GM18505 (cell line): Measurements from ENCODE around the gene CNOT8.
"Not testable (repeated sequence)": the region's sequence is repeated elsewhere in the genome, so short reads cannot be mapped to it uniquely, and the experiment has no call there.

ENCODE experiments used
- ATAC-seq: cut with Tn5 transposase; IDR thresholded peaks from one replicate; pipeline ENCODE4 v1.9.1; 2021; ENCODE audit not compliant: unreplicated experiment
- POLR2A ChIP-seq: IDR thresholded peaks from 4 replicates; pipeline ENCODE4 v1.6.1; 2011; ENCODE audit warnings: borderline replicate concordance; ENCODE audit not compliant: insufficient read depth, insufficient read length; ENCODE audit errors: extremely low read depth

CNOT8 gene

DNA sequence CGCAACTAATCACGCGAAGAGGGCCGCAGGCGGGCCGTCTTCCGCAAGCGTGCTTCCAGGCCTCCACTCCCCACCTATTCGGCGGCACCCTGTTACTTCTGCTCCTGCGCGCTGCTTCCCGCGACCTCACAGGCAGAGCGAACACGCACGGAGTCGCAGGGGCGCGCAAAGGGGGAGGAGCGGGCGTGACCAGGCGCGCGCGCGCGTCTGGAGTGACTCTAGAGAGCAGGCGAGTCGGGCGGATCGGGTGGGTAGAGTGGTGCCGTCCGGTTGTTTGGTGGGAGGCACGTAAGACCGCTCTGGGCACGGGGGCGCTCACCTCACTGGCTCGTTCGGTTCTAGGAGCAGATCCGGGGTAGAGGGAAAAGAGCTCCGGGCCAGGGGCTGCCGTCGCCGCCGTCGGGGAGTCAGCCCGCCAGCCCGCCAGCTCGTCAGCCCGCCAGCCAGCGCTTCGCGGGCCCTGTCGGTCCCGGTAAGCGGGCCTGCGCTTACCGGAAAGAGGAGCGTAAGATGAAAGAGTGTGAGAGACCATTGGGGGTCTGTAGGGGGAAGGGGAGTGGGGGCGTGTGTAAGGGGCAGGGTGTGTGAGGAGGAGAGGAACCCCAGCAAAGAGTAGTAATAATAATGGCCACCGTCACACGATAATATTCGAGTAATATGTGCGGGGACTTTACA, at the start of gene CNOT8:
TSS of gene CNOT8 (plus strand) at position 331 of the 675 bp plus-strand sequence. CDS start 4,652 bp downstream, outside the sequence.
- ATAC-seq, result peak; percentile 74
- peak; percentile 89 for TF ChIP-seq POLR2A

- TF ChIP-seq POLR2A, result no peak
- ATAC-seq, result no peak
Measured at GRCh38 chr5:154811239-154811638, 47.2 kb upstream of the CNOT8 start.

GRCh38 chr5:154811653-154812465, 46.6 kb upstream of the CNOT8 start:
- ATAC-seq, result no peak
- TF ChIP-seq POLR2A, result no peak

DNA sequence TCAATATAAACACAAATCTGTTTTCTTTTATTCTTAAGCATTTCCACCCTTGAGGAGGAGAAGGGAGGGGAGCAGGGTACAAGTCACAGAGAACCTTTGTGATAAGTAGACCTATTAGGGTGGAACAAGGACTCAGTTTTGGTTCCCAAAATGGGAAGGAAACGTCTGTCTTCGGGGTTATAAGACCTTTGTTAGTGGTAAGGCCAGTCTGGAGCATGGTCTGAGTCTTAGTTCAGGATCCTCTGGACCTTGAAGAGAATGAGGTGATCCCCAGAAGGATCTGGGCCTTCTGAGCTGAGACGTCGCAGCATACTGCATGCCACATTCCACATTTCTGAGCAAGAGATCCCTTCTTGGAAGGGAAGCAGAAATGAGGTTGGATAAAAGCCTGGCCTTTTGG, 45.3 kb upstream of the CNOT8 start:
- no peak for ATAC-seq
- TF ChIP-seq POLR2A, result no peak

DNA sequence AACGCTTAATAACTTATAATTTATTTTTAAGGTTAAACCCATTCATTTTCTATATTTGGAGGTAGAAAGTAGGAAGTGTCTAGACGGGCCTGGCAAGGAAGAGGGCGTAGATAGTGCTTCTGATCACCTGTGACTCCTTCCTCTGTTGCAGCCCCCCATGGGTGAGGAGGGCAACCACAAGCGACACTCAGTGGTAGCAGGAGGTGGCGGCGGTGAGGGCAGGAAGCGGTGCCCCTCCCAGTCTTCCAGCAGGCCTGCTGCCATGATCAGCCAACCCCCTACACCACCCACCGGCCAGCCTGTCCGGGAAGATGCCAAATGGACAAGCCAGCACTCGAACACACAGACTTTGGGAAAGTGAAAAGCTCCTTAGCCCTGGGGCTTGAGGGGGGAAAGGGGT, 44.7 kb upstream of the CNOT8 start:
- ATAC-seq, result no peak
- no peak for TF ChIP-seq POLR2A

DNA sequence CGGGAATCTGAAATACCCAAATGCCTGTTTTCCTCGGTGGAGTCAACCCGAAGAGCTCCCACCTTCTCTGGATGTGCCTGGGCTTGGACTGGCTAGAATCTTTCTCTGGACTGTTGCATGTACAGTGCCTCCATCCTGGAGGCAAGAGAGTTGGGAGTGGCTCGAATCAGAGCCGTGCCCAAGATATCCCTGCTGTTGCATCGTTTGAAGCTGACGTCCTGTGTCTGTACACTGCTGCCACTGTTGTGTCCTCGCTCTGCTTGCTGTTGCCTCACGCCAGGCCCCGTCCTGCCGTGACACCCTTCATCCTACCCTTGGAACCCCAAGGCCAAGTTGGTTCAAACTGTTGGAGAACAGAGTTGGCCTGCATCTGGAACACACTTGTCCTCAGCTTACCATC, 43.4 kb upstream of the CNOT8 start:
- ATAC-seq, result no peak

DNA sequence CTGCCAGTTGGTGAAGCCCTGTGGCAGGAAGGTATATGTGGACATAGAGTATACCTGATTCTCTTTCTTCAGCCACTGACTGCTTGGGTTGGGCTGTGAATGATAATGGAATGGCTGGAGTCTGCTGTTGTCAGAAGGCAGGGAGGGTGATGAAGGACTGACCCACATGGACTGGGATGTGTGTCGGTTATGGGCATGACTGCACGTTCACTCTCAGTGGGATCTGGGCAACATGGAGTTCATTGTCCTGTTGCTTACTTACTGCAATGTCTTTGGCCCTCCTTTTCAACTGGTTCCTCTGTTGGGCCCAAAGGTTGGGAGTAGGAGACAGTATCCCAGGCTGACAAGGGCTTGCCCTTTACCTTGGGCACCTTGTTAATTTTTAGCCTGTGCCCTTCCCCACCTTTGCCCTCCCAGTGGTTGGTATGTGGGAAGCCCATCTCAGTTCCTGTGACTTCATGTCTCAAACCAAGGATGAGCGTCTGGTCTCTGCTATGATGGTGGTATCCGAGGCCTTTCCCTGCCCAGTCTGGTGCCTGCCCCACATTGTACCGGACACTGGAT, 42.7 kb upstream of the CNOT8 start:
- ATAC-seq, result no peak
- no peak for TF ChIP-seq POLR2A

More for the DNA sequence above, 43.4 kb upstream of the CNOT8 start:
- no peak for TF ChIP-seq POLR2A

- ATAC-seq, result no peak
- TF ChIP-seq POLR2A, result no peak
Measured at GRCh38 chr5:154816891-154817492, 41.4 kb upstream of the CNOT8 start.

GRCh38 chr5:154817815-154818214, 40.6 kb upstream of the CNOT8 start:
- ATAC-seq, result no peak
- no peak for TF ChIP-seq POLR2A

DNA sequence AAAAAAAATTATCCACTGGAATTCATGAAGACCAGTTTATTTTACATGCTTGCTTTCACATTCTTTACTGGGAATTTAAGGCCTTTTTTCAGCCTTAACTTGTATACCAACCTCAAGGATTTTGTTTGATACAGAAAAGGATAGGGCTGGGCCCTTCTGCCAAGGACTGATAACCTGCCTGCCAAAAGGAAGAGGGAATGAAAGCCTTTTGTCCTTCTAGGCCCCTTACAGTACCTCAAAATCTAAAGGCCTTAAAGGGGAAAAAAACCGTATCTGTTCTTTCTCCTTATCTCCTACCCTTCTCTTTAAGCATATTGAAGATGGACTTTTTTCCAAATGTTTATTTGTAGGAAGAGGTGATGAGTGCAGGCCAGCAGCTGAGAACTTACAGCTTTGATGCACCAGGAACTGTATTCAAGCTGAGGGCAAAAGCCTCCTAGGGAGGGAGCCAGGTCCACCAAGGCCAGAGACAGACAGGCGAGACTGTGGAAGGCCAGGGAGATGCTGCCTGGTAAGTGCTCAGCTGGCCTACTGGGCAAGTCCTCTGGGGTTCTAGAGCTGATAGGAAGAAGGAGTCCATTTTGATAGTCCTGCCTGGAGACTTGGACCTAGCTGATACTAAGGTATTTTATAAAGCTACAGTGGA, 39.8 kb upstream of the CNOT8 start:
- TF ChIP-seq POLR2A, result no peak
- no peak for ATAC-seq

DNA sequence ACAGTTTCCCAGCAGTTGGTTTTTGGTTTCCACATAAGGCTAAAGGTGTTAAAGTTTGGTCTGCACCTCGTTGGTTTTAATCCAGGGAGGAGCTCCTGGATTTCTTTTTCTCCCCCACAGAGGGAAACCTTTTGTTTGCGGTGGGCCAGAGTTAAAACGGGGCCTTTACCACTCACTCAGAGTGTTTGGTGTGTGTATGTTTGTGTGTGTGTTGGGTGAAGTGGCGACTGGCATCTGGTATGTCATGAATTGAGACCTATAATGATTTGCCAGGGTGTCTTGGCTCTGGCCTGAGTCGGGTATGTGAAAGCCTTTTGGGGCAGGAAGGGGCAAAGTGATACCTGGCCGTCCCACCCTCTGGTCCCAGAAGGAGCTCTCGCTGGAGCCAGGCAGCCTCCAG, 38.9 kb upstream of the CNOT8 start:
- no peak for TF ChIP-seq POLR2A
- ATAC-seq, result no peak

DNA sequence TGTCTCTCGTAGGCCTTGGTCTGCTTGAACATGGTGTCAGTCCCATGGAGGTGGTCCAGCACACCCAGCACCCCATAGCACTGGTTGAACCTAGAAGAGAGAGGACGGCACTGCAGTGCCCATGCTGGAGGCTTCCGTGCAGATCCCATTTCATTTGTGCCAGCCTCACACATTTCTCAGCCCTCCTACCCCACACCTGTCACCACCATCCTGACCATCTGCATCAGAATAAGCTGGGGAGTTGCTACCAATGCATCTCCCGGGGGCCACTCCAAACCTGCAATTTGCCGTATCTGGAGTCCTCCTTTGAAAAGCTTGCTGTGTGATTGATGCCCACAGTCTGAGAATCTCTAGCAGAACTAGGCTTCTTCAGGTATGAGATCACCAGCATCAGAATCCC, 38.0 kb upstream of the CNOT8 start:
- TF ChIP-seq POLR2A, result no peak
- no peak for ATAC-seq

DNA sequence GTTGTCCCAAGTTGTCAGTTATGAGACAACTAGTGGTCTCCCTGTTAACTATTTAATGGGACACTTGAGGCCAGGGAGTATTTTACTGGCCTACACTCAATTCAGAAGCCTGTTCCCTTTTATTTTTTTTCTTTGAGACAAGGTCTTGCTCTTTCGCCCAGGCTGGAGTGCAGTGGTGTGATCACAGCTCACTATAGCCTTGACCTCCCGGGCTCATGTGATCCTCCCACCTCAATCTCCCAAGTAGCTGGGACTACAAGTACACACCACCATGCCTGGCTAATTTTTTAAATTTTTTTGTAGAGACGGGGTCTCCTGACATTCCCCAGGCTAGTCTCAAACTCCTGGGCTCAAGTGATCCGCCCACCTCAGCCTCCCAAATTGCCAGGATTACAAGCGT, 35.5 kb upstream of the CNOT8 start:
- ATAC-seq, result not testable (repeated sequence)
